ENCODE data around the gene PNMA1.

The PNMA1 gene

DNA sequence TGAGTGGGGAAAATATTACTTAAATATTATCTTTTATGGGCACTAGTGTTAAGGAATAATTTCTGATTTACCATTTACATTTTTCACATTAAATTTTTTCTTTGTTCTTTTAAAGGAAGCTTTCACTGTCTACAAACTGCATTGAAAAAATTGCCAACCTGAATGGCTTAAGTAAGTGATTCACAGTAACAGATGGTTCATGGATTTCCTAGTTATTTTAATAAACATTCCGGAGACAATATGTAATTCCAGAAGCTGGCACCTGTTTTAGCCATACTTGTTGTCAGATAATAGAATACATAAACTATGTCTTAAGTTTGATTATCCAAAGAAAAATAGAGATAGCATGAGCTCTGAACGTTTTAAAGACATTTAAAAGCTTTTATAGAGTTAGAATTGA lies 52.3 kb downstream of the PNMA1 start:
- in situ Hi-C loops (cut with HindIII; ENCODE audit: low sequenced_read_pairs), result no loop called here
- TF ChIP-seq, protein P1, sequence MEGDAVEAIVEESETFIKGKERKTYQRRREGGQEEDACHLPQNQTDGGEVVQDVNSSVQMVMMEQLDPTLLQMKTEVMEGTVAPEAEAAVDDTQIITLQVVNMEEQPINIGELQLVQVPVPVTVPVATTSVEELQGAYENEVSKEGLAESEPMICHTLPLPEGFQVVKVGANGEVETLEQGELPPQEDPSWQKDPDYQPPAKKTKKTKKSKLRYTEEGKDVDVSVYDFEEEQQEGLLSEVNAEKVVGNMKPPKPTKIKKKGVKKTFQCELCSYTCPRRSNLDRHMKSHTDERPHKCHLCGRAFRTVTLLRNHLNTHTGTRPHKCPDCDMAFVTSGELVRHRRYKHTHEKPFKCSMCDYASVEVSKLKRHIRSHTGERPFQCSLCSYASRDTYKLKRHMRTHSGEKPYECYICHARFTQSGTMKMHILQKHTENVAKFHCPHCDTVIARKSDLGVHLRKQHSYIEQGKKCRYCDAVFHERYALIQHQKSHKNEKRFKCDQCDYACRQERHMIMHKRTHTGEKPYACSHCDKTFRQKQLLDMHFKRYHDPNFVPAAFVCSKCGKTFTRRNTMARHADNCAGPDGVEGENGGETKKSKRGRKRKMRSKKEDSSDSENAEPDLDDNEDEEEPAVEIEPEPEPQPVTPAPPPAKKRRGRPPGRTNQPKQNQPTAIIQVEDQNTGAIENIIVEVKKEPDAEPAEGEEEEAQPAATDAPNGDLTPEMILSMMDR (IDR thresholded peaks at IDR 0.05; ENCODE audit: low read depth, low read length), result no peak
- DNase-seq (ENCODE audit: low read depth, low spot score), result peak; percentile 17
- no peak overlapping the region for H3K4me3 ChIP-seq (ENCODE audit: low read depth, low read length)

Data from astrocyte of the spinal cord (primary cell).